ENCODE data around the gene YAF2.
"Not testable (repeated sequence)": the region's sequence is repeated elsewhere in the genome, so short reads cannot be mapped to it uniquely, and the experiment has no call there.

The YAF2 gene

DNA sequence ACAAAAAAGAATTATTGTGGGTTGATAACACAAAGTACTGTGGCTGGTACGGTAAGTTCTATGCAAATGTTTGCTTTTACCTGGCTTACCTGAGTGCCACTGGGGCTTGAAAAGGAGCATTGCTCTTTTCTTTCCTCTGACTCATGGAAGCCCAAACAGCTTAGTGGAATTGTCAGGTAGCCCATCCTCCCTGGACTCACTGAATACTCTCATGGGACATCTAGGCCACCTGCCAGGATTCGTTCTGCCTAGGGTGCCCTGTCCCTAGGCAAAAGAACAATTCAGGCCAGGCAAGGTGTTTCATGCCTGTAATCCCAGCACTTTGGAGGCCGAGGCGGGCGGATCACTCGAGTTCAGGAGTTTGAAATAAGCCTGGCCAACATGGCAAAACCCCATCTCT is 22.5 kb upstream of the YAF2 start:
- no peak for DNase-seq (ENCODE audit: low read depth)
- H3K4me3 ChIP-seq (ENCODE audit: control insufficient read depth, low read depth, low read length) = no peak overlapping the region
- TF ChIP-seq, protein P1, sequence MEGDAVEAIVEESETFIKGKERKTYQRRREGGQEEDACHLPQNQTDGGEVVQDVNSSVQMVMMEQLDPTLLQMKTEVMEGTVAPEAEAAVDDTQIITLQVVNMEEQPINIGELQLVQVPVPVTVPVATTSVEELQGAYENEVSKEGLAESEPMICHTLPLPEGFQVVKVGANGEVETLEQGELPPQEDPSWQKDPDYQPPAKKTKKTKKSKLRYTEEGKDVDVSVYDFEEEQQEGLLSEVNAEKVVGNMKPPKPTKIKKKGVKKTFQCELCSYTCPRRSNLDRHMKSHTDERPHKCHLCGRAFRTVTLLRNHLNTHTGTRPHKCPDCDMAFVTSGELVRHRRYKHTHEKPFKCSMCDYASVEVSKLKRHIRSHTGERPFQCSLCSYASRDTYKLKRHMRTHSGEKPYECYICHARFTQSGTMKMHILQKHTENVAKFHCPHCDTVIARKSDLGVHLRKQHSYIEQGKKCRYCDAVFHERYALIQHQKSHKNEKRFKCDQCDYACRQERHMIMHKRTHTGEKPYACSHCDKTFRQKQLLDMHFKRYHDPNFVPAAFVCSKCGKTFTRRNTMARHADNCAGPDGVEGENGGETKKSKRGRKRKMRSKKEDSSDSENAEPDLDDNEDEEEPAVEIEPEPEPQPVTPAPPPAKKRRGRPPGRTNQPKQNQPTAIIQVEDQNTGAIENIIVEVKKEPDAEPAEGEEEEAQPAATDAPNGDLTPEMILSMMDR (IDR thresholded peaks at IDR 0.05; ENCODE audit: control insufficient read depth, insufficient read depth, low read depth, low read length, missing control alignments) = no peak

DNA sequence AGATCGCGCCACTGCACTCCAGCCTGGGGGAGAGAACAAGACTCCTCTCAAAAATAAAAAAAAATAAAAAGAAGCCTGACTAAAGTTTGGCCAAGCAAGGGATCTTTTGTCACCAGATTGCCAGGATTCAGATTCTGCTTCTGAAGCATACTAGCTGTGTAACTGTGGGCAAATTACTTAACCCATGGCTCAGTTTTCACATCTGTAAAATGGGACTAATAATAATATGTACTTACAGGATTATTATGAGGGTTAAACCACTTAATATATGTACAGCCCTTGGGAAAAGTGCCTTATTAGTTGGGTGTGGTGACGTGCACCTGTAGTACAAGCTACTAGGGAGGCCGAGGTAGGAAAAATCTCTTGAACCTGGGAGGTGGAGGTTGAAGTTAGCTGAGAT is 21.7 kb upstream of the YAF2 start:
- TF ChIP-seq, protein P1 (IDR thresholded peaks at IDR 0.05; ENCODE audit: control insufficient read depth, insufficient read depth, low read depth, low read length, missing control alignments) = no peak
- DNase-seq (ENCODE audit: low read depth) = no peak

GRCh38 chr12:42255866-42256261 is 17.8 kb upstream of the YAF2 start:
- TF ChIP-seq, protein P1 (IDR thresholded peaks at IDR 0.05; ENCODE audit: control insufficient read depth, insufficient read depth, low read depth, low read length, missing control alignments) = no peak
- no peak overlapping the region for H3K4me3 ChIP-seq (ENCODE audit: control insufficient read depth, low read depth, low read length)
- DNase-seq (ENCODE audit: low read depth) = no peak

More for the DNA sequence above, 21.7 kb upstream of the YAF2 start:
- no peak overlapping the region for H3K4me3 ChIP-seq (ENCODE audit: control insufficient read depth, low read depth, low read length)

- no peak for DNase-seq (ENCODE audit: low read depth)
- TF ChIP-seq, protein P1 (IDR thresholded peaks at IDR 0.05; ENCODE audit: control insufficient read depth, insufficient read depth, low read depth, low read length, missing control alignments) = no peak
Observed at GRCh38 chr12:42255221-42255865, 17.3 kb upstream of the YAF2 start.

DNA sequence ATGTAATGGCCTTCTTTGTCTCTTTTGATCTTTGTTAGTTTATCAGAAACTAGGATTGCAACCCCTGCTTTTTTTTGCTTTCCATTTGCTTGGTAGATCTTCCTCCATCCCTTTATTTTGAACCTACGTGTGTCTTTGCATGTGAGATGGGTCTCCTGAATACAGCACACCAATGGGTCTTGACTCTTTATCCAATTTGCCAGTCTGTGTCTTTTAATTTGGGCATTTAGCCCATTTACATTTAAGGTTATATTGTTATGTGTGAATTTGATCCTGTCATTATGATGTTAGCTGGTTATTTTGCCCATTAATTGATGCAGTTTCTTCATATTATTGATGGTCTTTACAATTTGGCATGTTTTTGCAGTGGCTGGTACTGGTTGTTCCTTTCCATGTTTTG is 14.6 kb upstream of the YAF2 start:
- DNase-seq (ENCODE audit: low read depth); H3K4me3 ChIP-seq (ENCODE audit: control insufficient read depth, low read depth, low read length): not testable (repeated sequence)

More at GRCh38 chr12:42255221-42255865, 17.3 kb upstream of the YAF2 start:
- no peak overlapping the region for H3K4me3 ChIP-seq (ENCODE audit: control insufficient read depth, low read depth, low read length)

GRCh38 chr12:42249033-42249432 is 11.0 kb upstream of the YAF2 start:
- H3K4me3 ChIP-seq (ENCODE audit: control insufficient read depth, low read depth, low read length); DNase-seq (ENCODE audit: low read depth): not testable (repeated sequence)

- TF ChIP-seq, protein P1 (IDR thresholded peaks at IDR 0.05; ENCODE audit: control insufficient read depth, insufficient read depth, low read depth, low read length, missing control alignments) = no peak
- H3K4me3 ChIP-seq (ENCODE audit: control insufficient read depth, low read depth, low read length) = no peak overlapping the region
- no peak for DNase-seq (ENCODE audit: low read depth)
Observed at GRCh38 chr12:42240131-42240750, 2.2 kb upstream of the YAF2 start.
